ENCODE measurements around the gene BSPRY.

The BSPRY gene

GRCh38 chr9:113350937-113351336, 1.6 kb downstream of the BSPRY start:
- TF ChIP-seq TAF1 (IDR thresholded peaks at IDR 0.05; ENCODE audit: borderline replicate concordance, insufficient read depth, low read length): no peak
- TF ChIP-seq, protein P1, sequence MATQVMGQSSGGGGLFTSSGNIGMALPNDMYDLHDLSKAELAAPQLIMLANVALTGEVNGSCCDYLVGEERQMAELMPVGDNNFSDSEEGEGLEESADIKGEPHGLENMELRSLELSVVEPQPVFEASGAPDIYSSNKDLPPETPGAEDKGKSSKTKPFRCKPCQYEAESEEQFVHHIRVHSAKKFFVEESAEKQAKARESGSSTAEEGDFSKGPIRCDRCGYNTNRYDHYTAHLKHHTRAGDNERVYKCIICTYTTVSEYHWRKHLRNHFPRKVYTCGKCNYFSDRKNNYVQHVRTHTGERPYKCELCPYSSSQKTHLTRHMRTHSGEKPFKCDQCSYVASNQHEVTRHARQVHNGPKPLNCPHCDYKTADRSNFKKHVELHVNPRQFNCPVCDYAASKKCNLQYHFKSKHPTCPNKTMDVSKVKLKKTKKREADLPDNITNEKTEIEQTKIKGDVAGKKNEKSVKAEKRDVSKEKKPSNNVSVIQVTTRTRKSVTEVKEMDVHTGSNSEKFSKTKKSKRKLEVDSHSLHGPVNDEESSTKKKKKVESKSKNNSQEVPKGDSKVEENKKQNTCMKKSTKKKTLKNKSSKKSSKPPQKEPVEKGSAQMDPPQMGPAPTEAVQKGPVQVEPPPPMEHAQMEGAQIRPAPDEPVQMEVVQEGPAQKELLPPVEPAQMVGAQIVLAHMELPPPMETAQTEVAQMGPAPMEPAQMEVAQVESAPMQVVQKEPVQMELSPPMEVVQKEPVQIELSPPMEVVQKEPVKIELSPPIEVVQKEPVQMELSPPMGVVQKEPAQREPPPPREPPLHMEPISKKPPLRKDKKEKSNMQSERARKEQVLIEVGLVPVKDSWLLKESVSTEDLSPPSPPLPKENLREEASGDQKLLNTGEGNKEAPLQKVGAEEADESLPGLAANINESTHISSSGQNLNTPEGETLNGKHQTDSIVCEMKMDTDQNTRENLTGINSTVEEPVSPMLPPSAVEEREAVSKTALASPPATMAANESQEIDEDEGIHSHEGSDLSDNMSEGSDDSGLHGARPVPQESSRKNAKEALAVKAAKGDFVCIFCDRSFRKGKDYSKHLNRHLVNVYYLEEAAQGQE (IDR thresholded peaks at IDR 0.05; ENCODE audit: insufficient read depth in 1 of 2, low read depth in 2 of 2, low read length in 2 of 2): no peak
- no peak for TF ChIP-seq FOXP2 (optimal IDR thresholded peaks at IDR 0.05; ENCODE audit: borderline replicate concordance, extremely low read depth, extremely low read length, insufficient read depth)
- TF ChIP-seq SIN3A (IDR thresholded peaks at IDR 0.05; ENCODE audit: borderline replicate concordance, insufficient read depth, low read length): no peak
- no peak for TF ChIP-seq POLR2AphosphoS5 (IDR thresholded peaks at IDR 0.05; ENCODE audit: low read depth, low read length)

GRCh38 chr9:113352006-113352405, 2.7 kb downstream of the BSPRY start:
- TF ChIP-seq SIN3A (IDR thresholded peaks at IDR 0.05; ENCODE audit: borderline replicate concordance, insufficient read depth, low read length): no peak
- no peak for TF ChIP-seq TAF1 (IDR thresholded peaks at IDR 0.05; ENCODE audit: borderline replicate concordance, insufficient read depth, low read length)
- TF ChIP-seq FOXP2 (optimal IDR thresholded peaks at IDR 0.05; ENCODE audit: borderline replicate concordance, extremely low read depth, extremely low read length, insufficient read depth): no peak
- TF ChIP-seq POLR2AphosphoS5 (IDR thresholded peaks at IDR 0.05; ENCODE audit: low read depth, low read length): no peak
- TF ChIP-seq, protein P1 (IDR thresholded peaks at IDR 0.05; ENCODE audit: insufficient read depth in 1 of 2, low read depth in 2 of 2, low read length in 2 of 2): no peak

DNA sequence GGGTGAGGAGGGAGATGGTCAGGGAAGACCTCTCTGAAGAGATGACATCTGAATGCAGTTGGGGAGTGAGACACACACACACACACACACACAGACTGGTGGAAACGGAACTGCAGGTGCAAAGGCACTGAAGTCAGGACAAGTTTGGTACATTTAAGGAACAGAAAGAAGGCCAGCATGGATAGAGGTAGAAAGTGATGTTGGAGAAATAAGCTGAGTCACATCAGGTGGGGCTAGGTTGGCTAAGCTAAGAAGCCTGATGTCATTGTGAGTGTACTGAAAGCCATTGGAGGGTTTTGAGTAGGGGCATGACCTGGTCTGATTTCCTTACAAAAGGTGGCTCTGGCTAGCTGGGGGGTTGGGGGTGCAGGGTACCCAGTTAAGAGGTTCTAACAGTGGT, 3.1 kb downstream of the BSPRY start:
- no peak for TF ChIP-seq POLR2AphosphoS5 (IDR thresholded peaks at IDR 0.05; ENCODE audit: low read depth, low read length)

DNA sequence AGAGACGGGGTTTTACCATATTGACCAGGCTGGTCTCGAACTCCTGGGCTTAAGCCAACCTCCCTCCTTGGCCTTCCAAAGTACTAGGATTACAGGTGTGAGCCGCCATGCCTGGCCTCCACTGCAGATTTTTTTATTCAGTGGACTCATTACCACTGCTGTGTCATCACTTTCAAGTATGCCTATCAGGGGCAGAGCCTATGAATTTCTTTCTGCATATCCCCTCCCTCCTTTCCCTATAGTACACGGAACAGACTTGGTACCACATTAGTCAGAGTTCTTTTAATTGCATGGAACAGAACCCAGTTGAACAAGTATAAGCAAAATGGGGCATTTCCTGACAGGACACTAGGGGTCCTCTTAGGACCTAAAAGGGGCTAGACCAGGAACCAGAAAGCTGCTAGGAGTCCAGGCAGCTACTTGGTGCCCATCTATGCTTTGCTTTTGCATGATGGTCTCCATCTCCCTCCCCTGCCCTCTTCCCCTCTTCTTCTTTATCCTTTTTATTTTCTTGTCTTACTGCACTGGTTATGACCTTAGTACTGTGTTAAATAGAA, 5.8 kb downstream of the BSPRY start:
- TF ChIP-seq SIN3A (IDR thresholded peaks at IDR 0.05; ENCODE audit: borderline replicate concordance, insufficient read depth, low read length) (no peak), TAF1 (IDR thresholded peaks at IDR 0.05; ENCODE audit: borderline replicate concordance, insufficient read depth, low read length) (no peak), POLR2AphosphoS5 (IDR thresholded peaks at IDR 0.05; ENCODE audit: low read depth, low read length) (no peak), FOXP2 (optimal IDR thresholded peaks at IDR 0.05; ENCODE audit: borderline replicate concordance, extremely low read depth, extremely low read length, insufficient read depth) (no peak)
- TF ChIP-seq, protein P1 (IDR thresholded peaks at IDR 0.05; ENCODE audit: insufficient read depth in 1 of 2, low read depth in 2 of 2, low read length in 2 of 2): no peak

- TF ChIP-seq FOXP2 (optimal IDR thresholded peaks at IDR 0.05; ENCODE audit: borderline replicate concordance, extremely low read depth, extremely low read length, insufficient read depth) (no peak), POLR2AphosphoS5 (IDR thresholded peaks at IDR 0.05; ENCODE audit: low read depth, low read length) (no peak), TAF1 (IDR thresholded peaks at IDR 0.05; ENCODE audit: borderline replicate concordance, insufficient read depth, low read length) (no peak), SIN3A (IDR thresholded peaks at IDR 0.05; ENCODE audit: borderline replicate concordance, insufficient read depth, low read length) (no peak)
- TF ChIP-seq, protein P1 (IDR thresholded peaks at IDR 0.05; ENCODE audit: insufficient read depth in 1 of 2, low read depth in 2 of 2, low read length in 2 of 2): no peak
Observed at GRCh38 chr9:113356686-113357292, 7.4 kb downstream of the BSPRY start.

All from PFSK-1 (cell line).